GM19035 (cell line): ENCODE measurements around the gene TBC1D9.

Experiments used
- ATAC-seq: cut with Tn5 transposase; IDR thresholded peaks from one replicate; pipeline ENCODE4 v1.9.1; 2021; ENCODE audit not compliant: unreplicated experiment

TBC1D9 gene

GRCh38 chr4:140725556-140725955 lies 30.6 kb downstream of the TBC1D9 start:
- no peak for ATAC-seq

GRCh38 chr4:140724760-140725159 lies 31.4 kb downstream of the TBC1D9 start:
- ATAC-seq: no peak

- ATAC-seq: peak; percentile 55
Measured at GRCh38 chr4:140720387-140721304, 35.5 kb downstream of the TBC1D9 start.

GRCh38 chr4:140719686-140720085 lies 36.5 kb downstream of the TBC1D9 start:
- peak; percentile 53 for ATAC-seq

- no peak for ATAC-seq
Measured at GRCh38 chr4:140719022-140719421, 37.2 kb downstream of the TBC1D9 start.

- ATAC-seq: no peak
Measured at GRCh38 chr4:140718241-140718952, 37.8 kb downstream of the TBC1D9 start.

GRCh38 chr4:140717313-140717712 lies 38.9 kb downstream of the TBC1D9 start:
- ATAC-seq: no peak

GRCh38 chr4:140715119-140715518 lies 41.1 kb downstream of the TBC1D9 start:
- no peak for ATAC-seq

- no peak for ATAC-seq
Measured at GRCh38 chr4:140711910-140712309, 44.3 kb downstream of the TBC1D9 start.

- ATAC-seq: no peak
Measured at GRCh38 chr4:140710908-140711622, 45.1 kb downstream of the TBC1D9 start.

GRCh38 chr4:140707325-140707724 lies 48.9 kb downstream of the TBC1D9 start:
- ATAC-seq: no peak

GRCh38 chr4:140706665-140707064 lies 49.5 kb downstream of the TBC1D9 start:
- ATAC-seq: no peak

- no peak for ATAC-seq
Measured at GRCh38 chr4:140706276-140706625, 49.9 kb downstream of the TBC1D9 start.

- no peak for ATAC-seq
Measured at GRCh38 chr4:140705625-140706275, 50.4 kb downstream of the TBC1D9 start.

- no peak for ATAC-seq
Measured at GRCh38 chr4:140704964-140705363, 51.2 kb downstream of the TBC1D9 start.

- no peak for ATAC-seq
Measured at GRCh38 chr4:140704392-140704960, 51.7 kb downstream of the TBC1D9 start.

- ATAC-seq: no peak
Measured at GRCh38 chr4:140703463-140703862, 52.7 kb downstream of the TBC1D9 start.

GRCh38 chr4:140702096-140702757 lies 54.0 kb downstream of the TBC1D9 start:
- no peak for ATAC-seq

GRCh38 chr4:140701071-140701470 lies 55.1 kb downstream of the TBC1D9 start:
- no peak for ATAC-seq
